GM21390 (cell line): ENCODE data around the gene KLC1.
"Not testable (repeated sequence)": the region's sequence is repeated elsewhere in the genome, so short reads cannot be mapped to it uniquely, and the experiment has no call there.

Experiments used
- ATAC-seq: cut with Tn5 transposase; IDR thresholded peaks from one replicate; pipeline ENCODE4 v1.9.1; 2021; ENCODE audit not compliant: unreplicated experiment

KLC1 gene

DNA sequence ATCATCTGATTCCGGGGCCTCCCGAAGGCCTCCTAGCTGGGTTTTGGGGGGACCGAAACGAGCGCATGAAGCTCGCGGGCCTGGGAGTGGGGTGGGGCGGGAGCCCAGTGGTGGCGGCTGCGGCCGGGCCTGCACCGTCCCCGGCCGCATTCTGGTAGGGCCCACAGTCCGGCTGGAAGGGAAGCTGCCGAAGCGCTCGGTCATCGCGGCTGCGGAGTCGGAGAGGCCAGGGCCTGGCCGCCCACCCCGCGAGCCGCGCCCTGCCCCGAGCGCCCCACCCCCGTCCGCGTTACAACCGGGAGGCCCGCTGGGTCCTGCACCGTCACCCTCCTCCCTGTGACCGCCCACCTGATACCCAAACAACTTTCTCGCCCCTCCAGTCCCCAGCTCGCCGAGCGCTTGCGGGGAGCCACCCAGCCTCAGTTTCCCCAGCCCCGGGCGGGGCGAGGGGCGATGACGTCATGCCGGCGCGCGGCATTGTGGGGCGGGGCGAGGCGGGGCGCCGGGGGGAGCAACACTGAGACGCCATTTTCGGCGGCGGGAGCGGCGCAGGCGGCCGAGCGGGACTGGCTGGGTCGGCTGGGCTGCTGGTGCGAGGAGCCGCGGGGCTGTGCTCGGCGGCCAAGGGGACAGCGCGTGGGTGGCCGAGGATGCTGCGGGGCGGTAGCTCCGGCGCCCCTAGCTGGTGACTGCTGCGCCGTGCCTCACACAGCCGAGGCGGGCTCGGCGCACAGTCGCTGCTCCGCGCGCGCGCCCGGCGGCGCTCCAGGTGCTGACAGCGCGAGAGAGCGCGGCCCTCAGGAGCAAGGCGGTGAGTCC lies at the start of gene KLC1:
Gene KLC1 (plus strand): TSS at position 528 of the 819 bp plus-strand sequence. CDS start 25,354 bp downstream, outside the sequence.
- ATAC-seq, result peak; percentile 47

DNA sequence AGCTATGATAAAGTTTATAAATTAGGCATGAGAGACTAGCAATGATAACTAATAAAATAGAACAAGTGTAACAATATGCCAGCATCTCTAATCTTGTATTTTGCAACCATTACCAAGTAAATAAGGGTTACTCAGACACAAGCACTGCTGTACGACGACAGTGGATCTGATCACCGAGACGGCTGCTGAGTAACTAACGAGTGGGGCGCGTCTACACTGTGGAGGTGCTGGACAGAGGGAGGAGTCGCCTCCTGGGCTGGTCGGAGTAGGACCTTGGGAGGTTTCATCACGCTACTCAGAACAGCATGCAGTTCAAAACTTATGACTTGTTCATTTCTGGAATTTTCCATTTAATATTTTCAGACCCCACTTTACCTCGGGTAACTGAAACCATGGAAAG lies 47.8 kb upstream of the KLC1 start:
- ATAC-seq, result no peak

DNA sequence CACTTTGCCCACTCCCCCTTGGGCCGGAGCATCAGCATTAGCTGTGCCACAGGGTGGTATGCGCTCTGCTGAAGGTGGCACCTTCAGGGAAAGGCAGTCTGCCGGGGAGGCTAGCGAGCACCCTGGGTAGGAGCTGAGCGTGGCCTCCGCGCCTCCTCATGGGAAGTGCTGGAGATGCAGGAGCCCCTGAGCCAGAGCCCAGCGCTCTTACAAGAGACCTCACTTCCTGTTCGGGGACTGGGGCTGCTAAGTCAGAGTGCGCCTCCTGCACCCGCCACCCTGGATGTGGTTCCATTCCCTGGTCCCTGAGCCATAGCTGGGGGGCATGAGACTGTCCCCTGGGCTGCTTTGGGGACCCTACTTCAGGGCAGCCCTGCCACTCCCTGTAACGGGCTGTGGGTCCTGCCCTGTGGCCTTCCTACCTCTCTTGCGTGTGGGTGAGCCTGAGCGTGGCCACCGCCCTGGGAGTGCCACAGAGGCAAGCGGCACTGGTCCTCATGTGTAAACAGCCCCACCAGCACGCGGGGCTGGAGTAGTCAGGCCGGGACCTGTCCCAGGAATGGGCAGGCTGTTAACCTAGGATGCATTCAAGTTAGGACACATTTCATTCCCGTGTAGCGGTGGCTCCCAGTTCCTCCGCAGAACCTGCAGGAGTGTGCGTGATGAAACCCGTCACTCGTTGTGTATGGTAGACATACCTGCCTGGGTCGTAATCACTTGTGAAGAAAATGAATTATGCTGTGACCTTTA lies 46.9 kb upstream of the KLC1 start:
- no peak for ATAC-seq

DNA sequence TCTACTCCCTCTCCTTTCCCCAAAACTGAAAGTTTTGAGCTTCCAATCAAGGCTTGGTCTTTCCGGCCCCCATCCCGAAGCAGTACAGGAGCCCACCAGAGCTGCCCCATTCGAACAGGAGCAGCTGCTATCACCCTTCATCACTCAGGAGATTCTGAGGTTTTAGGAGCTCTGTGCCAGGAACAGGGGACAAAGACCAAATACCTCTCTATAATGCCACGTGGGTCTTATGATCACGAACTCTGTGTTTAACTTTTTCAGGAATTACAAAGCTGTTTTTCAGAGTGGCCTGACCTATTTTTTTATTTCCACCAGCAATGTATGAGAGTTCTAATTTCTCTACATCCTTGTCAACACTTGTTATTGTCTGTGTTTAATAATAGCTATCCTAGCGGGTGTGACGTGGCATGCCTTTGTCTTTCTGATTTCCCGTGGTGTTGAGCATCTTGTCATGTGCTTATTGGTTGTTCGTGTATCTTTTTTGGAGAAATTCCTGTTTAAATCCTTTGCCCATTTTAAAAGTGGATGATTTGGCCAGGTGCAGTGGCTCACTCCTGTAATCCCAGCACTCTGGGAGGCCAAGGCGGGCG lies 44.6 kb upstream of the KLC1 start:
- no peak for ATAC-seq

DNA sequence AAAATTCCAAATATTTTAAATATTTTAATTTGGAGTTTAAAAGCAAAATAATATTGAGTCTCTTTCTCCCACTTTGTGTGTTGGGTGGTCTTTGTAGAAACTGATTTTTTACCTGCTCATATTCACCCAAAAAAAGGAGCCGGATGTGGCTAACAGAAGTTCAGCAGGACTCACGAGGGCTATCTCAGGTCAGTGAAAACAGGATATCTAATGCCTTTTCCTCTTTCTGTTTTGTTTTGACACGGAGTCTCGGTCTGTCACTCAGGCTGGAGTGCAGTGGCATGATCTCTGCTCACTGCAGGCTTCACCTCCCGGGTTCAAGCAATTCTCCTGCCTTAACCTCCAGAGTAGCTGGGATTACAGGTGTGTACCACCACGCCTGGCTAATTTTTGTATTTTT lies 35.4 kb upstream of the KLC1 start:
- peak; percentile 93 for ATAC-seq

DNA sequence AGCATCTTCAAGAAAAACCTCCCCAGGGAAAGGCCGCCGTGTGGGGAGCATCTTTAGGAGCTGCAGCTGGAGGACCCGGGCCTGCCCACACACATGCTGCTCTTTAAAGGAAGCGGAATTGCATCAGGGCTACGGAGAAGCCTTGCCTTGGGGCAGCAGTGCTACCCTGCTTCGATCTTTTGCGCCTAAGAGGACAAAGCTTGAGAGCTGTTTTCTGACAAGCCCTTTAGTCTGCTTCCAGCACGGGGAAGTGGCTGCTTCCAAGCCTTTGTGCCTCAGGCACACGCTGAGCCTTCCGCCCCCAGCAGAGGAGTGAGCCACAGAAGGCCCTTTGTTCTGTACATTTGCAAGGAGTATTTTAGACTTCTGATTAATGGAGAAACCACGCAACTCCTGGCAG lies 34.7 kb upstream of the KLC1 start:
- no peak for ATAC-seq

DNA sequence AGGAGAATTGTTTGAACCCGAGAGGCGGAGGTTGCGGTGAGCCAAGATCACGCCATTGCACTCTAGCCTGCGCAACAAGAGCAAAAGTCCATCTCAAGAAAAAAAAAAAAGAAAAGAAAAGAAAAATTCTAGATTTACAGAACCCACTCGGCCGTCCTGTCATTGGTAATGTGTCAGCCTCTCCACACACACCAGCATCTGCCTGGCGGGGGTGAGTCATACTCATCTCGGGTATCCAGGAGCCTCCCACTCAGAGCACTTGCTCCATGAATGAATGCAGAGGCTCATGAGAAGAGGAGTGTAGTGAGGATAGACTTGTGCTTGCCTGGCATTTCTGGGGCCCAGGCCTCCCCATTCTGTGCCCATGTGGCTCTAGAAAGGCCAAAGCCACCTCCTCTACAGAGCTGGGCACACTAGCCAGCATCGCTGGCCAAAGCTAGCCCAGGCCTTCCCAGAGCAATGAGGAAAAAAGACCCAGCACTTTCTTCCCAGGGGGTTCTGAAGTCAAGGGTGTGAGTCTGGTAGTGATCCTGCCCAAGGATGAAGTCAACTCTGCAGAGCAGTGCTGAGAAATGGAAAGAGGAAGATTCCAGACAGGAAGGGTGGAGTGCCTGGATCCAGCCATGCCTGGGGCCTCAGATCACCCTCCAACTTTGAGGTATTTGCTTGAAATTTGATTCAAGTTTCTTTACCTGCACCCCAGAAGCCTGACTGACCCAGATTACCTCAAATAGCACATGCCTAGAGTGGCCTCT lies 31.2 kb upstream of the KLC1 start:
- no peak for ATAC-seq

DNA sequence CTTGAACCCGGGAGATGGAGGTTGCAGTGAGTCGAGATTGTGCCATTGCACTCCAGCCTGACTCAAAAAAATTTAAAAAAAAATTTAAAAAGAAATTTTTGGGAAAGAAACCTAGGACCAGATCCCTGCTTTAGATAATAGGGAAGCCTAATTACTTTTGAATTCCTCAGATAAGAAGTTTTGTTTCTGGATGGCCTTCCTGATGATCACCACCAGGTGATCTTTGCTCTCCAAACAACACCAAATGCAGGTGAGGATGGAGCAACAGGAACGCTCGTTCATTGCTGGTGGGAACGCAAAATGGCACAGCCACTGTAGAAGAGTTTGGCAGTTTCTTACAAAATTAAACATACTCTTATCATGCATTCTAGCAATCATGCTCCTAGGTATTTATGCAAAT lies 28.5 kb upstream of the KLC1 start:
- ATAC-seq, result no peak

DNA sequence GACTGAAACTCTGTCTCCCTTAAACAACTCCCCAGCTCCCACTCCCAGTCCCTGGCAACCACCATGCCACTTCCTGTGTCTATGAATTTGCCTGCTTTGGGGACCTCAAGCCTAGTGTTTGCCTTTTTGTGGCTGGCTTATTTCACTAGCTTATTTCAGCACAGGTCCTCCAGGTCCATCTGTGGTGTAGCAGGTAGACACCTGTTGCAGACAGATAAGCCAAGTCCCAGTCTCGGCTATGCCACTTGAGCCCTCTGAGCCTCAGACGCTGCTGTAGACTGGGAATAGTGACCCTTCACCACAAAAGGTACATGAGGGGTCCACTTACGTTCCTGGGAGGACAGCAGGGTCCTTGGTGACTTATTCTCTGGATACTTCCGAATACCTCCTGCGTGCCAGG lies 24.4 kb upstream of the KLC1 start:
- no peak for ATAC-seq

DNA sequence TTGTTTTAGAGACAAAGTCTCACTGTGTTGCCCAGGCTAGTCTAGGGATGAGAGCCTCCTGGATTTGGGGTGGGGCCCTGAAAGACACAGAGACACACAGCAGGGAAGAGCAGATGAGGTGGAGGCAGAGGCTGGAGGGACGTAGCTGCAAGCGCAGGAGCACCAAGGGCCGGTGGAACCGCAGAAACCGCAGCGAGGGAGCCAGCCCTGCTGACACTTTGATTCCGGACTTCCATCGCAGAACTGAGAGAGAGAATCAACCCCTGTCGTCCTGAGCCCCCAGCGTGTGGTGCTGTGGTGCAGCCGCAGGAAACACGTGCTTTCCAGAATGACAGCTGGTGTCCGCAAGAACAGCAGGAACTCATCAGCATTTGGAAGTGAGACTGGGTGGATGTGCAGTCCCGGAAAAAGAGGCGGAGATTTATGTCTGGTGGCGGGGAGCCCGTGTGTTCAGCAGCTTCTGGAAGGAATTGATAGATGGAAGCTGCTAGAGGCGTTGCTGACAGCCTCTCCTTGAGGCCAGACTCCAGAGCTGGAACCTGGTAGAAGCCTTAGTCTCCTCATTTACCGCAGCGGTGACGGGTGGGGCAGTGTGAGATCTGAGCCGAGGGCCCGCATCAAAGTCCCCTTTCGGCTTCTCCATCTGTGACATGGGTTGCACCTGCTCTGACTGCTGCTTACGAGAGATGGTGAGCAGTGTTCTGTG lies 21.9 kb upstream of the KLC1 start:
- ATAC-seq, result peak; percentile 79

DNA sequence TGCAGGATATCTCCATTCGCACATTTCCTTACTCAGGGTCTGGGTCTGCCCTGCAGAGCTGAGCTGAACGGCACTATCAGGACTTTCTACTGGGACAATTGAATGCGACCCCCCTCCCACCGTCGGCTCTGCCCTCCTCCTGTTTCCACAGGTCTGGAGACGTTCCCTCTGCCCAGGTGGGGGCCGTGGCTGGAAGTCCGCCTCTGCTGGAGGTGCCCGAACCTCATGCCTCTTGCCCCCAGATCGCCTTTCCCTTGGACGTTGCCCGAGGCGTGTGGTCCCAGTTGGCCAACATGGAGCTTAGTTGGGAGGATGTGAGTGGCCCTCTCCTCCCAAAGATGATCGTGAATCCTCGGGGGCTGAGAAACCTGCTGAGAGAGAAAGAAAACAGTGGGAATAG lies 21.2 kb upstream of the KLC1 start:
- ATAC-seq, result no peak

DNA sequence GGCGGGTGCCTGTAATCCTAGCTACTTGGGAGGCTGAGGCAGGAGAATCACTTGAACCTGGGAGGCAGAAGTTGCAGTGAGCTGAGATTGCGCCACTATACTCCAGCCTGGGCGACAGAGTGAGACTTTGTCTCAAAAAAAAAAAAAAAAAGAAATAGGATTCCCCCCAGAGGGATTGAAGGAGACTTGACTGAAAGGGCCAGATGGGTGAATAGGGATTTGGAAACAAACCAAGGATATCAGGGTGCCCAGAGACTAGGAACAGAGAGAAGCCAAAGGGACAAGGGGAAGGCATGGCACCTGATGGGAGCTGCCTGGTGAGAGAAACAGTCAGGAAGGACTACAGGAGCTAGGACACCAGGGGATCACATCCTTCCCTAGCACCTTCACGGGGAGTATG lies 19.9 kb upstream of the KLC1 start:
- ATAC-seq, result not testable (repeated sequence)

DNA sequence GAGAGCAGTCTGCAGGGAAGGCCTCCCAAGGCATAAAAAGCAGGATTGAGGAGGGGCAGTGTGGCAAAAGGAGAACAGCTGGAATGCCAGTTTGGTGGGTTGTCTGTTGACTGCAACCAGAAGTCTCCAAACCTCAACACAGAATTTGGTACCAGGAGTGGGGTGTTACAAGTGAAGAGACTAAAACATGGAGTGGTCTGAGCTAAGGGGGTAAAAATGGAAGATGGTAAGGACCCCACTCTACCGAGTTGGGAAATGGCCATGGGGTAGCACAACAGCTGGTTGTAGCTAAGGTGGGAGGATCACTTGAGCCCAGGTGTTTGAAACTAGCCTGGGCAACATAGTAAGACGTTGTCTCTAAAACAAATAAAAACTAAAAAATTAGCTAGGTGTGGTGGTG lies 17.8 kb upstream of the KLC1 start:
- ATAC-seq, result no peak

DNA sequence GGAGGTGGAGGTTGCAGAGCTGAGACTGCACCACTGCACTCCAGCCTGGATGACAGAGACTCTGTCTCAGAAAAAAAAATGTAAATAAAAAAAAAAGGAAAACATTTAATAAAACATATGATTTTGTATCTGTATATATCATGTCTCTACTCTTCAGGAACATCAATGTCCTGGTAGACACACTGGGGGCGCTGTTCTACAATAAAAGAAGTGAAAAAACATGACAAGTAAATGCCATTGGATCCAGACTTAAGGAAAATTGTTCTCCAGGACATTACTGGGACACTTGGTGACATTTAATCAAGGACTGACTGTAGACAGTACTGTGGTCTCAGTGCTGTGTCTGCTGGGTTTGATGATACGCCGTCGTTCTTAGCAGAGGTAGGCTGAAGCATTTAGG lies 15.5 kb upstream of the KLC1 start:
- no peak for ATAC-seq

DNA sequence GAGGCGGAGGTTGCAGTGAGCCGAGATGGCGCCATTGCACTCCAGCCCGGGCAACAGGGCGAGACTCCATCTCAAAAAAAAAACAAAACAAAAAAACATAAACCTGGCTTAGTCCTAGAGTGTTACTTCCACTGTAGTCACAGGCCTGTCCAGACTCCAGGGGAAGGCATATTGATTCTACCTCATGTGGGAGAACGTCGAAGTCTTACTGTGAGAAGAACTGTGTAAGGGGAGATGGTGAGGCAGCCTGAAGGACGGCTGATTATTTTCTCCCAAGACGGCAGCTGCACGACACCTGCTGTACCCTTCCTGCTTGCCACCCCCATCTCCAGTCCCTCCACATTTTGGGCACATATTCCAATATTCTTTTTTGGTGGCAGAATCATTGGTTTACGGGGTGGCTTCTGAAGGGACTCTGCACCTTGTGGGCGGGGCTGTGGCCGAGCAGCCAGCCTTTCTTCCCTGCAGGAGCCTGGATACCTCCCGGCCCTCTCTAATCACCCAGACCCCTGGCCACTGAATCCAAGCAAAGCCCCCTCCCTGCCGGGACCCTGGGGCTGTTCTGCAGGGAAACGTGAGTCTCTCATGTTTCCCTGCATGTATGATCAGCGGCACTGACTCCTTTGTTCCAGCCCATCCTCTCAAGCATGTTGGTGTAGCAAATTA lies 12.2 kb upstream of the KLC1 start:
- no peak for ATAC-seq

DNA sequence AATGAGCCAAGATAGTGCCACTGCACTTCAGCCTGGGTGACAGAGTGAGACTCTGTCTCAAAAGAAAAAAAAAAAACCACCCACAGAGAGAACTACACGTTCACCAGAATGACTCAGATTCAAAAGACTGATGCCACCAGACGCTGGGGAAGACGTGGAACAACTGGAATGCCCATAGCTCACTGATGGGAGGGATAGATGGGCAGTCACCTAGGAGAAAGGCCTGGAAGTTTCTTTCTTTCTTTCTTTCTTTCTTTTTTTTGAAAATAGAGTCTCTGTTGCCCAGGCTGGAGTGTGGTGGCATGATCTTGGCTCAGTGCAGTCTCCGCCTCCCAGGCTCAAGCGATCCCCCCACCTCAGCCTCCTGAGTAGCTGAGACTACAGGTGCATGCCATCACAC lies 10.0 kb upstream of the KLC1 start:
- no peak for ATAC-seq

DNA sequence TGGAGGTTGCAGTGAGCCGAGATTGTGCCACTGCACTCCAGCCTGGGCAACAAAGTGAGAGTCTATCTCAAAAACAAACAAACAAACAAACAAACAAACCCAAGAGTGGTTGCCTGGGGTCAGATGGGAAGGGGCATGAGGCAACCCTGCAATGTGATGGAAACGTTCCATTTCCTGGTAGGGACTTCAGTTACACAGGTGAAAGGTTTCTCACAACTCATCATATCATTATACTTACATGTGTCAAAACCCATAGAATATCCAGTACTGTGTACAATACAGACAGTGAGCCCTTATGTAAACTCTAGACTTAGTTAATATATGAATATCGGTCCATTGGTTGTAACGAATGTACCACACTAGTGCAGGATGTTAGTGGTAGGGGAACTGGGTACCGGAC lies 7.2 kb upstream of the KLC1 start:
- ATAC-seq, result no peak

DNA sequence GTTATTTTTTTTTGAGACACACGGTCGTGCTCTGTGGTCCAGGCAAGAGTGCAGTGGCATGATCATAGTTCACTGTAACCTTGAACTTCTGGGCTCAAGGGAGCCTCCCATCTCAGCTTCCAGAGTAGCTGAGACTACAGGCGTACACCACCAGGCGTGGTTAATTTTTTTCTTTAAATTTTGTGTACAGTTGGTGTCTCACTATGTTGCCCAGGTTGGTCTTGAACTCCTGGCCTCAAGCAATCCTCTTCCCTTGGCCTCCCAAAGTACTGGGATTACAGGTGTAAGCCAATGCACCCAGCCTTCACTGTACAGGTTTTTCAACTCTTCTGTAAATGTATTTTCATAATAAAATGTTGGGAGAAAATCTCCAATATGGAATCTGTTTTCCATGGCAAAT lies 5.7 kb upstream of the KLC1 start:
- no peak for ATAC-seq

DNA sequence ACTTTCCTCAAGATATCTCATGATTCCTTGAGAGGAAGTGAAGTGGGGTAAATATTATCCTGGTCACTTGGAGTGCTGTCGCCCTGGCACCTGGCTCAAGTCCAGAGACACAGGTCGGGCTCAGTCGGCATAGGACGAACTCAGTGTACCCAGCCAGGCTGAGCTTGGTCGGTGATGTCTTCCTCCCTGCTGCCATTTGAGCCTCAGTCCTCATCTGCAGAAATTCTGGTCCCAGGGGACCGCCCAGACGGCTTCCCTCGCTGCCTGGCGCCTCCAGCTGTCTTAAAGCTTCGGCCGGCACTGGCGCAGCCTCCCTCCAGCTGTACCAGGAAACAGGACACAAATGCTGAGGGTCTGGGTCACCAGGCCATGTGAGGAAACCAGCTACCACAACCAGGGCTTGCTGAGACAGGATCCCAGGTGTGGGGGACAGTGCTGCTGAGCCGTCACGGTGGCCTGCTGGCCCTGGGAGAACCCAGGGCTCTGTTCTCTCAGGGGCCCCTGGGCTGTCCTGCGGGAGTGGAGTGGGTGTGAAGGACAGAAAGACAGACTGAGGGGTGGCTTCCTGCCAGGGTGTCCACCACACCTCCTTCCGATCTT lies 5.0 kb upstream of the KLC1 start:
- no peak for ATAC-seq

DNA sequence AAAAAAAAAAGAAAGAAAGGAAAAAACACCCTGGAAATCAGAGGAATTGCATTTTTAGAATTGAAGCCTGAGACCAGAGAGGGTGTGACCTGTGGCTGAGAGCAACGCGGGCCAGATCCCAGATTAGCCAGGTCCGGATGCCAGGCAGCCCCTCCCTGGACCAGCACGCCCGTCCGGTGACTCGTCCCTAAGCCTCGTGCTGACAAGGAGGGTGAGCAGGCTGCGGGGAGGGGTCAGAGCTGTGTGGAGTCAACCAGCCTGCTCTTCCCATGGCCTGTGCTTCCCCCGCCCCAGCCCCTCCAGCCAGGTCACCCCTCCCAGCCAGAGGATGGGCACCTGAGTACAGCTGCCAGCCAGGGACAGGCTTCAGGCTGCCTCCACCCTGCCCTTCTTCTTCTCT lies 4.2 kb upstream of the KLC1 start:
- ATAC-seq, result no peak
